ENCODE data around the gene ZNF710. TPM values are rescaled to one million over a fixed set of nuclear protein-coding genes. Genes with fewer than 3 reads are reported as not detected.

Gene ZNF710
- total and polyA plus RNA-seq, 2 of the 13 experiments (the other 11 are each of a cell fraction or from before 2014, with no cell fraction given), result 4.7 to 20.6 TPM

GRCh38 chr15:90101130-90101968 is 100.2 kb downstream of the ZNF710 start (continued):
- TF ChIP-seq SATB2 (CRISPR knock-in tag; IDR thresholded peaks at IDR 0.05) (no peak), XBP1 (CRISPR knock-in tag; IDR thresholded peaks at IDR 0.05) (no peak), SMARCE1 (IDR thresholded peaks at IDR 0.05; ENCODE audit: borderline replicate concordance) (no peak), TERF1 (CRISPR knock-in tag; IDR thresholded peaks at IDR 0.05) (no peak), ZNF75D (CRISPR knock-in tag; IDR thresholded peaks at IDR 0.05; ENCODE audit: borderline replicate concordance) (no peak), PITX1 (CRISPR knock-in tag; IDR thresholded peaks at IDR 0.05) (0 out of 2 replicates have a peak, but pooled peaks have one; percentile 48), ZNF317 (CRISPR knock-in tag; IDR thresholded peaks at IDR 0.05) (peak; percentile 54; the same call in 1 of the 2 replicates), ZNF768 (CRISPR knock-in tag; IDR thresholded peaks at IDR 0.05) (no peak), THYN1 (CRISPR knock-in tag; IDR thresholded peaks at IDR 0.05; ENCODE audit: borderline replicate concordance, low read depth) (no peak), MTA3 (CRISPR knock-in tag; IDR thresholded peaks at IDR 0.05) (no peak), ZNF605 (CRISPR knock-in tag; IDR thresholded peaks at IDR 0.05) (no peak), TSC22D2 (CRISPR knock-in tag; IDR thresholded peaks at IDR 0.05; ENCODE audit: borderline replicate concordance) (no peak), ZNF83 (CRISPR knock-in tag; IDR thresholded peaks at IDR 0.05; ENCODE audit: borderline replicate concordance) (no peak), NFKBIZ (CRISPR knock-in tag; IDR thresholded peaks at IDR 0.05) (no peak), CBX1 (IDR thresholded peaks at IDR 0.05; ENCODE audit: low read depth) (no peak), ZKSCAN1 (IDR thresholded peaks at IDR 0.05; ENCODE audit: low read length) (no peak), ZNF335 (CRISPR knock-in tag; IDR thresholded peaks at IDR 0.05) (no peak), SIN3B (IDR thresholded peaks at IDR 0.05; ENCODE audit: low read length) (no peak), FOXM1 (CRISPR knock-in tag; IDR thresholded peaks at IDR 0.05) (no peak), ZNF839 (CRISPR knock-in tag; IDR thresholded peaks at IDR 0.05; ENCODE audit: borderline replicate concordance) (no peak), TCF7L2 (IDR thresholded peaks at IDR 0.05; ENCODE audit: low read depth, low read length) (no peak), ZSCAN5A (CRISPR knock-in tag; IDR thresholded peaks at IDR 0.05; ENCODE audit: borderline replicate concordance) (no peak), ATF3 (CRISPR knock-in tag; IDR thresholded peaks at IDR 0.05) (no peak), ZNF772 (CRISPR knock-in tag; IDR thresholded peaks at IDR 0.05) (no peak), SOX6 (IDR thresholded peaks at IDR 0.05) (no peak), SOX6 (CRISPR knock-in tag; IDR thresholded peaks at IDR 0.05) (0 out of 2 replicates have a peak, but pooled peaks have one; percentile 27), ZNF296 (CRISPR knock-in tag; conservative IDR thresholded peaks at IDR 0.05) (no peak), SOX5 (CRISPR knock-in tag; IDR thresholded peaks at IDR 0.05; ENCODE audit: borderline replicate concordance) (peak; percentile 36; the same call in 1 of the 2 replicates), ZNF460 (CRISPR knock-in tag; IDR thresholded peaks at IDR 0.05; ENCODE audit: borderline replicate concordance) (no peak), RXRB (CRISPR knock-in tag; IDR thresholded peaks at IDR 0.05; ENCODE audit: borderline replicate concordance) (peak; percentile 53; the same call in 1 of the 2 replicates), ZNF580 (CRISPR knock-in tag; IDR thresholded peaks at IDR 0.05; ENCODE audit: borderline replicate concordance, low read depth) (no peak)

Data from HepG2 (cell line).